ENCODE measurements around the gene ANXA5.

The ANXA5 gene

DNA sequence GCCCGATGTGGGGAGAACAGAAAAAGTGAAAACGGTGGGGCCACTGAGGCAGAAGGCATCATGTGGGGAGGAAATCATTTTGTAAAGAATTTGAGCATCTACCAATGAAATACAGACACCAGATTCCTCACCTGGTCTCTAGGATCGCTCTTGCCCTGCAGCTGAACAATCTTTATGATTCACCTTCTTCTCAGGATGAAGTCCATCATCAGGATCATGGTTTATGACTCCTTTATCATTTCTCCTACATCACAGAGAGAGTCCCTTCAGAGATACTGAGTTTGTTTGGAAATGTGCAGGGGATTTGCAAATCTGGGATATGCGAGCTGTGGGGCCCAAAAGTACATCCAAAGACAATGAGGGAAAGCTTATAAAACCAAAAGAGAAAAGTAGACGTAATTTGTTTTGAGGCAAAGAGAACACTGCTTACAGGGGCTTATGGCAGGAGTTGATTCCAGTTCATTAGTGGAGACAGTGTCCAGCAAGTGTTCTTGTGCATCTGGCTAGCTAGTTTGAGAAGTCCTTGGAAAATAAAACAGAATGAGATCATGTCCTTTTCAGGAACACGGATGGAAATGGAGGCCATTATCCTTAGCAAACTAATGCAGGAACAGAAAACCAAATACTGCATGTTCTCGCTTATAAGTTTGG lies 15.3 kb upstream of the ANXA5 start:
- H3K4me3 ChIP-seq (replicated peaks; ENCODE audit: low read depth, low read length) = no peak overlapping the region
- DNase-seq (ENCODE audit: low read depth) = no peak
- TF ChIP-seq, protein P1, sequence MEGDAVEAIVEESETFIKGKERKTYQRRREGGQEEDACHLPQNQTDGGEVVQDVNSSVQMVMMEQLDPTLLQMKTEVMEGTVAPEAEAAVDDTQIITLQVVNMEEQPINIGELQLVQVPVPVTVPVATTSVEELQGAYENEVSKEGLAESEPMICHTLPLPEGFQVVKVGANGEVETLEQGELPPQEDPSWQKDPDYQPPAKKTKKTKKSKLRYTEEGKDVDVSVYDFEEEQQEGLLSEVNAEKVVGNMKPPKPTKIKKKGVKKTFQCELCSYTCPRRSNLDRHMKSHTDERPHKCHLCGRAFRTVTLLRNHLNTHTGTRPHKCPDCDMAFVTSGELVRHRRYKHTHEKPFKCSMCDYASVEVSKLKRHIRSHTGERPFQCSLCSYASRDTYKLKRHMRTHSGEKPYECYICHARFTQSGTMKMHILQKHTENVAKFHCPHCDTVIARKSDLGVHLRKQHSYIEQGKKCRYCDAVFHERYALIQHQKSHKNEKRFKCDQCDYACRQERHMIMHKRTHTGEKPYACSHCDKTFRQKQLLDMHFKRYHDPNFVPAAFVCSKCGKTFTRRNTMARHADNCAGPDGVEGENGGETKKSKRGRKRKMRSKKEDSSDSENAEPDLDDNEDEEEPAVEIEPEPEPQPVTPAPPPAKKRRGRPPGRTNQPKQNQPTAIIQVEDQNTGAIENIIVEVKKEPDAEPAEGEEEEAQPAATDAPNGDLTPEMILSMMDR (IDR thresholded peaks at IDR 0.05; ENCODE audit: low read length, missing control alignments) = no peak

DNA sequence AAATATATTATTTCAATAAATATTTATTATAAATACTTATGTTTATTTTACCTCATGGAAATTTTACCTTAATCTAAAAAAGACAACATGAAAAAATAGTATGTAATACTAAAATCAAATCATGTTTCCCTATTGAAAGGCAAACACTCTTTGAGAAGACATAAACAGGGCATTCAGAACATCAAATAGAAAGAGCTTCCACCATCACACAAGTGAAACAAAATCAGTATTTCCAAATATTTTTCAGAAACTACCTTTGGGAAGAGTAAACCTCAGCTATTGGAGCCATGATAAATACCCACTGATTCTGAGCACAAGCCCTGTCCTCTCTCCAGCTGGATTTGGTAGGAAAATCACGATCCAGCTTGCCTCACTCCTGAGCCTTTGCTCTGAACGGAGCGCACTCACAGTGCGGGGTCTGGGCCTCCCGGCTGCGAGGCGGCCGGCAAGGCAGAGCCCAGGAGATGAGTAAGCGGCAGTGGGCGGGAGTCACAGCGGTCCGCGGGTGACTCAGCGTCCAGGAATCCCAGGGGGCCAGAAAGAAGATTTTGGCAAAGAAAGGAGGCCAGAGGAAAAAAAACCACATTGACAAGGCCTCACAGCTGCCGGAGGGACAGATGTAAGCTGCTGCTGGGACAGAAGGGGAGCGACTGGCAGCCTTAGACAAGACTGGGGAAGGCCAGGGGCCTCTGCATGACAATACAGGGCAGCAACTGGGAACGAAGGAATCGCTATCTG lies 14.7 kb upstream of the ANXA5 start:
- TF ChIP-seq, protein P1 (IDR thresholded peaks at IDR 0.05; ENCODE audit: low read length, missing control alignments) = no peak
- H3K4me3 ChIP-seq (replicated peaks; ENCODE audit: low read depth, low read length) = peak overlapping the region; percentile 37
- DNase-seq (ENCODE audit: low read depth) = peak; percentile 96

DNA sequence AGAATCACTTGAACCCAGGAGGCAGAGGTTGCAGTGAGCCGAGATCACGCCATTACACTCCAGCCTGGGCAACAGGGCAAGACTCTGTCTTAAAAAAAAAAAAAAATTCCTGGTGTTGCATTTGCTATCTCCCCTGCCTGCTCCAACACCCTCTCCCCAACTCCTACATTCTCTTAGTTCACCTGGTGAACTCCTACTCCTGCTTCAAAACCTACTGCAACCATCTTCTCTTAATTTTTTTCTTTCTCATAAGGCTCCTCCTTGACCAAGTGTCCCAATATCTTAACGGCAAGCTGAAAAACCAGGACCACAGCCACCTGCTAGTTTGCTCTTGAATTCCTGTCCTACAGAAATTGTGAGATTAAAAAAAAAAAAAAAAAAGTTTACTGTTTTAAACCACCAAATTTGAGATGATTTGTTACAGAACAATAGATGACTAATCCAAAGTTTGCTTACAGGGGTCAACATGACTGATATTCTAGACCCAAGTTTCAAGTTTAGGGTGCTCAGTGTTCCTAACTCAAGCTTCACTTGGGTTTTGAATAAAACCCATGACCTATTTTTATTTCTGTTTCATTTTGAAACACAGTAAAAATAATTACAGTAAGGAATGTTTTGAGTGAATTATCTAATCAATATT lies 13.1 kb upstream of the ANXA5 start:
- TF ChIP-seq, protein P1 (IDR thresholded peaks at IDR 0.05; ENCODE audit: low read length, missing control alignments) = no peak
- no peak overlapping the region for H3K4me3 ChIP-seq (replicated peaks; ENCODE audit: low read depth, low read length)
- no peak for DNase-seq (ENCODE audit: low read depth)

DNA sequence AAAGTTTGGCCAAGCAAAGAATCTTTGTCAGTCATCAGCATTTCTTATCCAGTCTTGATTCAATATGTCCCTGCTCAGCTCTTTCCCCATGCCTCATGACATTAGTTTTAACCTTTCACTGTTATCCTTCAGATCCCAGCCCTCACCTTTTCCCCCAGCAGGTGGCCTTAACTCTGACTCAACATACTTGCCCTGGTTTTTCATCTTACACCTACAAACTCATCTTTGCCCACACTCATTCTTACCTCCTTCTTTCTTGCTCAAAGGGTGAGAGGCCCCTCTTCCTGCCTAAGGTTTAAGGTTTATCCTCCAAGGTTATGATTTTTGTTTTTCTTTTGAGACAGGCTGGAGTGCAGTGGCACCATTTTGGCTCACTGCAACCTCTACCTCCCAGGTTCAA lies 10.6 kb upstream of the ANXA5 start:
- DNase-seq (ENCODE audit: low read depth) = no peak
- no peak overlapping the region for H3K4me3 ChIP-seq (replicated peaks; ENCODE audit: low read depth, low read length)
- TF ChIP-seq, protein P1 (IDR thresholded peaks at IDR 0.05; ENCODE audit: low read length, missing control alignments) = no peak

DNA sequence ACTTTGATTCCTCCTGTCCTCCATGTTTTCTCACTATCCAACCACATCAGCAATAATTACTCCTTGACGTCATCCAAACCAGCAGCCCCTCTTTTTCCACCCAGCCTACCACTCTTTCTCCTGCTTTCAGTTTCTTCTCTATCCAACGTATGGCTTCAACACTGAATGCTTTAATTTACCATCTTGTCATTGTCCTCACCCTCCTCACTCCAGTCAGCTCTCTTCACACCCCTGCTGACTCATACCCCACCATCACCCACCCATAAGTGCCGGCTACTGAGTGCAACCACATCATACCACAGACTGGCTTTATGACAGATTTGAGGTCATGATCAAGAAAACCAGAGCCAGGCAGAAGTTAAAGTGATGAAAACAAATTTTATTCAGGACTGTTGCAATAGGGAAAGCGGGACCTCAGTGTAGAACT lies 9.8 kb upstream of the ANXA5 start:
- TF ChIP-seq, protein P1 (IDR thresholded peaks at IDR 0.05; ENCODE audit: low read length, missing control alignments) = no peak
- no peak overlapping the region for H3K4me3 ChIP-seq (replicated peaks; ENCODE audit: low read depth, low read length)
- peak; percentile 57 for DNase-seq (ENCODE audit: low read depth)

DNA sequence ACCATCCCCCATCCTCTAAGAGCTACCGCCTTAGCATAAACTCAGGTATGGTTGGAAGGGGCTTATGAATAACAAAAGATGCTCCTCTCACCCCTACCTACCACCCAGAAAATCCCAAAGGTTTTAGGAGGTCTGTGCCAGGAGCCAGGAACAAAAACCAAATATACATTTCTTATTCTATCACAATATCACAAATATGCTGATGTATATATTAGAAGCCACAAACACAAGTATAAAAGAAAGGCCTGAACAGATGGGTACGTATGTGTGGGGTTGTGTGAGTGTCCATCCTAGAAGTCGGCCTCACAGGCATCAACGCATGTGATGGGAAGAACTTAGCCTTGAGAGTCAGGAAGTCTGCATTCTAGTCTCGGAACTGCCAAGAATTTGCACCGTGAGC lies 8.7 kb upstream of the ANXA5 start:
- TF ChIP-seq, protein P1 (IDR thresholded peaks at IDR 0.05; ENCODE audit: low read length, missing control alignments) = no peak
- no peak overlapping the region for H3K4me3 ChIP-seq (replicated peaks; ENCODE audit: low read depth, low read length)
- DNase-seq (ENCODE audit: low read depth) = no peak
